HG02610 (cell line): ENCODE measurements around the gene ERMARD.

ENCODE experiments used
- ATAC-seq: cut with Tn5 transposase; IDR thresholded peaks from one replicate; pipeline ENCODE4 v1.9.1; 2021; ENCODE audit warnings: mild to moderate bottlenecking, moderate library complexity; ENCODE audit not compliant: unreplicated experiment

The ERMARD gene

GRCh38 chr6:169783401-169783800 is 32.0 kb downstream of the ERMARD start:
- no peak for ATAC-seq

- ATAC-seq = no peak
Measured at GRCh38 chr6:169783971-169784820, 32.8 kb downstream of the ERMARD start.

GRCh38 chr6:169784821-169785340 is 33.5 kb downstream of the ERMARD start:
- ATAC-seq = no peak

- no peak for ATAC-seq
Measured at GRCh38 chr6:169785566-169785965, 34.1 kb downstream of the ERMARD start.

- no peak for ATAC-seq
Measured at GRCh38 chr6:169786349-169786748, 34.9 kb downstream of the ERMARD start.

GRCh38 chr6:169787797-169788196 is 36.4 kb downstream of the ERMARD start:
- no peak for ATAC-seq

GRCh38 chr6:169788809-169789145 is 37.4 kb downstream of the ERMARD start:
- ATAC-seq = no peak

- ATAC-seq = no peak
Measured at GRCh38 chr6:169789146-169789943, 37.9 kb downstream of the ERMARD start.

- ATAC-seq = peak; percentile 90
Measured at GRCh38 chr6:169789944-169790927, 38.8 kb downstream of the ERMARD start.

- ATAC-seq = no peak
Measured at GRCh38 chr6:169791721-169792131, 40.3 kb downstream of the ERMARD start.

- no peak for ATAC-seq
Measured at GRCh38 chr6:169792306-169793015, 41.0 kb downstream of the ERMARD start.

- no peak for ATAC-seq
Measured at GRCh38 chr6:169793408-169793807, 42.0 kb downstream of the ERMARD start.

GRCh38 chr6:169794317-169795055 is 43.1 kb downstream of the ERMARD start:
- no peak for ATAC-seq

GRCh38 chr6:169795196-169795595 is 43.8 kb downstream of the ERMARD start:
- no peak for ATAC-seq

- ATAC-seq = no peak
Measured at GRCh38 chr6:169798764-169799473, 47.5 kb downstream of the ERMARD start.

GRCh38 chr6:169799474-169799926 is 48.1 kb downstream of the ERMARD start:
- ATAC-seq = no peak

- ATAC-seq = no peak
Measured at GRCh38 chr6:169800116-169800667, 48.8 kb downstream of the ERMARD start.

GRCh38 chr6:169800668-169801395 is 49.4 kb downstream of the ERMARD start:
- ATAC-seq = no peak
